Cardiac fibroblast (primary cell): ENCODE data around the gene BOLL.
"Not testable (repeated sequence)": the region's sequence is repeated elsewhere in the genome, so short reads cannot be mapped to it uniquely, and the experiment has no call there.

Experiments
- DNase-seq, 2 donors: peaks; one replicate each; pipeline versions ENCODE4 v3.0.0 to v3.0.0-alpha.2; 2010; ENCODE audit warnings: low read depth in 2 of 2
- H3K4me3 ChIP-seq, 2 donors: replicated peaks in 1 of 2; 1 replicate in 1 of 2; 2 replicates in 1 of 2; pipeline ENCODE4 v1.5.1; 2011; ENCODE audit warnings: low read depth in 2 of 2, low read length in 2 of 2, mild to moderate bottlenecking in 2 of 2, moderate library complexity in 1 of 2
- TF ChIP-seq, protein P1 (sequence below): IDR thresholded peaks from one replicate; pipeline ENCODE4 v1.5.1; 2011; ENCODE audit warnings: low read depth, mild to moderate bottlenecking, low read length, inconsistent platforms

The BOLL gene

DNA sequence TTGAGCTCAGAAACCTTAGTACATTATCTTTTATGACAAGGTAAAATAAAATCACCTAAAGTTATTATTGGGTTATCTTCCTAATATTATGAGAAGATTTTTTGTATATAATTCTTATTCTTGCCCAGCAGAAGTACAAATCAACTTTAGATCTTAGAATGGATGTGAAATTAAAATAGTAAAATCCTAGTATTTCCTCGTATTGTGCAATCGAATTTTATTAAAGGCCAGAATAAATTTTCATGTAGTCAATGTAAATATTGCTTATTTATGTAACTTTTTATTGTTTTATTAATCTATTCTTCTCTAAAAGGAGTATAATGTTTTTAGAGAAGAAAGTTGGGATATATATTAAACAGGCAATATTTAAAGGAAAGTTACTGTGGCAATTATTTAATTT, 67.3 kb downstream of the BOLL start:
- DNase-seq, result no peak
- TF ChIP-seq, protein P1, sequence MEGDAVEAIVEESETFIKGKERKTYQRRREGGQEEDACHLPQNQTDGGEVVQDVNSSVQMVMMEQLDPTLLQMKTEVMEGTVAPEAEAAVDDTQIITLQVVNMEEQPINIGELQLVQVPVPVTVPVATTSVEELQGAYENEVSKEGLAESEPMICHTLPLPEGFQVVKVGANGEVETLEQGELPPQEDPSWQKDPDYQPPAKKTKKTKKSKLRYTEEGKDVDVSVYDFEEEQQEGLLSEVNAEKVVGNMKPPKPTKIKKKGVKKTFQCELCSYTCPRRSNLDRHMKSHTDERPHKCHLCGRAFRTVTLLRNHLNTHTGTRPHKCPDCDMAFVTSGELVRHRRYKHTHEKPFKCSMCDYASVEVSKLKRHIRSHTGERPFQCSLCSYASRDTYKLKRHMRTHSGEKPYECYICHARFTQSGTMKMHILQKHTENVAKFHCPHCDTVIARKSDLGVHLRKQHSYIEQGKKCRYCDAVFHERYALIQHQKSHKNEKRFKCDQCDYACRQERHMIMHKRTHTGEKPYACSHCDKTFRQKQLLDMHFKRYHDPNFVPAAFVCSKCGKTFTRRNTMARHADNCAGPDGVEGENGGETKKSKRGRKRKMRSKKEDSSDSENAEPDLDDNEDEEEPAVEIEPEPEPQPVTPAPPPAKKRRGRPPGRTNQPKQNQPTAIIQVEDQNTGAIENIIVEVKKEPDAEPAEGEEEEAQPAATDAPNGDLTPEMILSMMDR, result no peak
- no peak overlapping the region for H3K4me3 ChIP-seq

DNA sequence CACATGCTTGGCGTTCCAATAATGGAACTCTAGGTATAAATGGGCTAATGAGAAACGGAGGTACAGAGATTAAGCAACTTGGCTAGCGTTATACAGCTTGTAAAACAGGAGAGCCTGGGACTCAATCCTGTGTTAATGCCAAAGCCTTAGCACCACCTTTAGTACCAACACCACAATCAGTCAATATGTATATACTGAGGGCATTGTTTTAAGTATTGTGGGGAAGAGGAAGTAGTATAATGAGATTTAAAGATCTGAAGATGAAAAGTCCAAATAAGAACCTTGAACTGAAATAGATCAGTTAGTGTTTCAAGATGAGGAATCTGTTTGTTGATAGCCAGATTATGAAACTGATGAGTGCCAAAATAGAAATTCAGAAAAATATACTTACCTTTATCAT, 71.8 kb downstream of the BOLL start:
- no peak for DNase-seq
- TF ChIP-seq, protein P1, result no peak
- H3K4me3 ChIP-seq, result no peak overlapping the region

DNA sequence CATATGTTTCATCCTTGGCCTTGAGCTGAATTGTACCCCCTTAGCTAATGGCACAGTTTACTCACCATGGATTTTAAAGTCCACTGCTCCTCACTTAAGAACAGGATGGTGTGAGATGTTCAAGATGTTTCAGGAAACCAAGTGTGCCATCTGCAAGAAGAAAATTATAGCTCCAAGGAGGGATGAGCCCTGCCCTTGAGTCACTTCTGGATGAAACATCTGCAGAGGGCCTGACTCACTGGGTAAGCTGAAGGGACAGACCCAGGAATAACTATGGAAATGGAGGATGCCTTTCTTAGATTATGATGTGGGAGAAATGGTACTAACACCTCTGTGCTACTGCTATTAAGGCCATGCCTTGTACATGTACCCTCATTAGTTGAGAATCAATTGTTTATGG, 73.5 kb downstream of the BOLL start:
- TF ChIP-seq, protein P1, result no peak
- peak in 1 of 2 donors; percentile 38 for DNase-seq

DNA sequence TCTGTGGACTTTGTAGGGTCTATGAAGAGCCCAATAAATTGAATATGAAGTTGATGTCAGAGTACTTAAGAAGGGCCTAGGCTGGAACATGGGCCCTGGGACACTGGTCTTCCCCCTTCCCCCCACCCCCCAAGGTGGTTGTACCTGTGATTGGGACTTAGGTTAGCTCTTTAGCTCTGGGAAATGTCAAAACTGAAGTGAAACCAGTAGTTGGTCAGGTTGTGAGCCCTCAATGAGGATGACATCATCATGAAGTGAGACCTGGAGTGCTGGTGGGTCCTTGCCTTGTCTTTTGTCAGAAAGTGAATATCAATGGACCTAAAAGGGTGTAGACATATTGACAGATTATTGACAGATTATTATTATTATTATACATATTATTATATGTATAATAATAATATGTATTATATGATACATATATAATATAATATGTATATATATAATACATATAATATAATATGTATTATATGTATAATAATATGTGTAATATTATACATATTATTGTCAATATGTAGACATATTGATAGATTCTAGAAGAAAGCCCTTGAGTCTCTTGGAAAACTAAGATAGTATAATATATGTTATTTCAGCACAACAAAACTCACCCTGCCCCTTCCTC, 74.6 kb downstream of the BOLL start:
- TF ChIP-seq, protein P1, result no peak
- no peak for DNase-seq
- H3K4me3 ChIP-seq, result no peak overlapping the region

More for the DNA sequence above, 73.5 kb downstream of the BOLL start:
- no peak overlapping the region for H3K4me3 ChIP-seq

DNA sequence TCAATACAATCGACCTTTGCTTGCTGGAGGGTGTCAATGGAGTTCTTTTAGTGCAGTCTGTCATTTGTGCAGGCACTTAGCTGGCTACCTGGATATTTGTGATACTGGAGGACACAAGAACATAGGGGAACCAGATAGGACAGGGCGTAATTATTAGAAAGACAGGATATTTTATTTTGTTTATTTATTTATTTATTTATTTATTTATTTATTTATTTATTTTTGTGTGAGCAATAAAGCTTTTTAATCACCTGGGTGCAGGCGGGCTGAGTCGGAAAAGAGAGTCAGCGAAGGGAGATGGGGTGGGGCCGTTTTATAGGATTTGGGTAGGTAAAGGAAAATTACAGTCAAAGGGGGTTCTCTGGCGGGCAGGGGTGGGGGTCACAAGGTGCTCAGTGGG, 76.0 kb downstream of the BOLL start:
- not testable (repeated sequence) for DNase-seq, H3K4me3 ChIP-seq

DNA sequence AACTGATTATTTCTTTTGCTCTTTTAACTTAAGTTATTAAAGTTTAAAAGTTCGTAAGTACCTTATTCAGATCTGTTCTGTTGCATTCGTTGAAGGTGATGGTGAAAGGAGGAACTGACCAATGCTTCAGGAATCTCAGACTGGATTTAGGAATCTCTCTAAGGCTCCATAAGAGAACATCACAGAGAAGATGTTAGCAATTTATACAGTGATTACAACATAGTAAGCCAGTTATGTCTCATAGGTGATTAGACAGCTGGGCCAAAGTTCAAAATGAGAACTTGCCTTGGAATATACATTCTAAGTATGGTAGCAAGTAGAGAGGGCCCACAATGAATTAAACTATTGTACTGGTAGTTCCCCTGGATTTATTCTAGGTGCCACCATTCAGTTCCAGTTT, 76.8 kb downstream of the BOLL start:
- DNase-seq, result peak; percentile 63 to 82
- no peak overlapping the region for H3K4me3 ChIP-seq
- TF ChIP-seq, protein P1, result no peak

DNA sequence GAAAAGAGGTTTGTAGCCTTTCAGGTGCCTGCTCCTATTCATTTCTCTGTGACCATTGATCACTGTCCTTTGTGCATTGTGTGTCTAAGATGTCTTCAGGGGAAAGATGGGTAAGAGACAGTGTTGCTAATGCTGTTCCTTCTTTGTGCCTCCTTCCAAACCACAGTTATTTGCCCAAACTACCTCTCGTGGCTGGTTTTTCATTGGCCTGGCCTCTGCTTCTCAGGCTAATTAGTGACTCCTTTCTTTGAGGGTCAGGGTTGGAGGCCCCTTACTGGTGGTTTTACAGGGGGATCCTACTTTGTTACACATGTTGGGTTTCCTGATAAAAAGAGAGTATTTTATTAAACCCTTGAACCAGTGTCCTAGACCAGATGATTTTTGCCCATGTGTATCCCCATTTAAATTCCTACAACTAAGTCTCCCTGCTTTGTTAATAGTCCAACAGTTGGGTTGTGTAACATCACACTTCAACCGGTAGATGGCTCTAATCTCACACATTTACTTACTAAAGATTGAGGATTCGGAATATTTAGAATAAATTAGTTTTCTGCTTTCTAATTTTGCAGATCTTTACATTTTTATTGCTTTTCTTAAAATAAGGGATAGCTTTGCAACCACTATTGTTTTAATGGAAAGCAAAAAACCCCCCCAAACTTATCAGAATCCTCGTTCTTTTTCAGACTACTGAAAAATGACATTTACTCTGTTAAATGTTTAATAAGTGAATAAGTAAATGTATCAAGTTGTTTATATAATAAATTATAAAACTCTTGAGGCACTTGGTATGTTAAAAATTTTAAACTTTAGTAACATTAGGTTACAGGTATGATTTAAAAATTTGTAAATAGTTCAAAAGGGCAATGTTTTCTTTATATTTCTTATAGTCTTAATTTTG, 77.6 kb downstream of the BOLL start:
- H3K4me3 ChIP-seq, result peak overlapping the region; percentile 19 to 84
- DNase-seq, result peak; percentile 71 to 75
- TF ChIP-seq, protein P1, result peak; percentile 68
